ENCODE measurements around the gene PIM3. TPM values are rescaled to one million over a fixed set of nuclear protein-coding genes. Genes with fewer than 3 reads are reported as not detected.

The PIM3 gene
- total RNA-seq, 4 donors from 2014 or later, result 103 to 202 (median 143) TPM

DNA sequence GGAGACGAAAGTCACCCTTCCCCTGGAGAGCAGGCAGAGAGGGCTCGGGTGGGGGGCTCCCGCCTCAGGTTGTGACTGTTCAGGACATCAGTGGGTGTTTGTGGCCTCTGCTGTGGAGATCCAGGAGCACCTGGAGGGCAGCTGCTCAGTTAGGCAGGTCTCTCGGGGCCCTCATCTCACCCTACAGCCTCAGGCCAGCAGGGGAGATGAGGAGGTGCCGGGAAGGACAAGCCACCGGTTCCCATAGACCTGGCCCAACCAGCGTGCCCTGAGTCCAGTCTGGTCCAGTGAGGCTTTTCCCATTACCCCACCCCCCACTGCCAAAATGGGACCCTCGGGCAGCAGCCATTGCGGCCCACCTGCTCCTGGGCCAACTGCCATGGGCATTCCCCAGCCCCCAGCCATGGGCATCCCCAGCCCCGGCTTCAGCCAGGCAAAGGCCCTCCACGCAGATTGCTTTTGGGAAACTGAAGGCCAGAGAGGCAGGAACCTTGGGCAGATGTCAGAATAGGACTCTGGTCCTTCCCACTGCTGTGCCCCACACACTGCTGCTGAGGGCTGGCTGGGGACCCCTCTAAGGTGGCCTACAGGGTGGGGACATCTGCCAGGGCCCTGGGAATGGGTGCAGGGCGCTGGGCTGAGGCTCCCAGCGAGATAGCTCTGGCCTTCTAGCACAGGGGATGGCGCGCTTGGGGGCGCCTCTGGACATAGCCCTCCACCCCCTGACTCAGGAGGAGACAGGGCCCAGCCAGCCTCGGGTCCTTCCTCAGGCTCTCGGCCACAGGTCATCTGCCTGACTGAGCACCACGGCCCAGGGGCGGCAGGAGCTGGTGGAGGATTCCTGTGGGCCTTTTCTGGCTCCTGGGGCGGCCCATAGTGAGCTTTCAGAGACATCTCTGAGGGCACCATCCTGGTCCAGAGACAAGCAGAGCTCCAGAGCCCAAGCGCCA is 4.8 kb downstream of the PIM3 start:
- TF ChIP-seq, protein P1, sequence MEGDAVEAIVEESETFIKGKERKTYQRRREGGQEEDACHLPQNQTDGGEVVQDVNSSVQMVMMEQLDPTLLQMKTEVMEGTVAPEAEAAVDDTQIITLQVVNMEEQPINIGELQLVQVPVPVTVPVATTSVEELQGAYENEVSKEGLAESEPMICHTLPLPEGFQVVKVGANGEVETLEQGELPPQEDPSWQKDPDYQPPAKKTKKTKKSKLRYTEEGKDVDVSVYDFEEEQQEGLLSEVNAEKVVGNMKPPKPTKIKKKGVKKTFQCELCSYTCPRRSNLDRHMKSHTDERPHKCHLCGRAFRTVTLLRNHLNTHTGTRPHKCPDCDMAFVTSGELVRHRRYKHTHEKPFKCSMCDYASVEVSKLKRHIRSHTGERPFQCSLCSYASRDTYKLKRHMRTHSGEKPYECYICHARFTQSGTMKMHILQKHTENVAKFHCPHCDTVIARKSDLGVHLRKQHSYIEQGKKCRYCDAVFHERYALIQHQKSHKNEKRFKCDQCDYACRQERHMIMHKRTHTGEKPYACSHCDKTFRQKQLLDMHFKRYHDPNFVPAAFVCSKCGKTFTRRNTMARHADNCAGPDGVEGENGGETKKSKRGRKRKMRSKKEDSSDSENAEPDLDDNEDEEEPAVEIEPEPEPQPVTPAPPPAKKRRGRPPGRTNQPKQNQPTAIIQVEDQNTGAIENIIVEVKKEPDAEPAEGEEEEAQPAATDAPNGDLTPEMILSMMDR (IDR thresholded peaks at IDR 0.05), result no peak
- TF ChIP-seq POLR2AphosphoS5 (IDR thresholded peaks at IDR 0.05) (no peak), POLR2A (IDR thresholded peaks at IDR 0.05) (no peak), EP300 (IDR thresholded peaks at IDR 0.05) (no peak)
- peak overlapping the region; percentile 97 for H3K4me3 ChIP-seq
- no peaks in the 10 kb centered on the region for H3K9me3 ChIP-seq
- peak; percentile 67 to 78 for DNase-seq (ENCODE audit: low spot score in 2 of 2)
- peak overlapping the region; percentile 99 for H3K27ac ChIP-seq
- peaks cover 32% of the 10 kb centered on the region for H3K36me3 ChIP-seq
- no peaks in the 10 kb centered on the region for H3K27me3 ChIP-seq
- peaks cover 75% of the 10 kb centered on the region for H3K4me1 ChIP-seq
- 81% methylated on average over 13 of the region's 22 CpGs for whole genome bisulfite sequencing

DNA sequence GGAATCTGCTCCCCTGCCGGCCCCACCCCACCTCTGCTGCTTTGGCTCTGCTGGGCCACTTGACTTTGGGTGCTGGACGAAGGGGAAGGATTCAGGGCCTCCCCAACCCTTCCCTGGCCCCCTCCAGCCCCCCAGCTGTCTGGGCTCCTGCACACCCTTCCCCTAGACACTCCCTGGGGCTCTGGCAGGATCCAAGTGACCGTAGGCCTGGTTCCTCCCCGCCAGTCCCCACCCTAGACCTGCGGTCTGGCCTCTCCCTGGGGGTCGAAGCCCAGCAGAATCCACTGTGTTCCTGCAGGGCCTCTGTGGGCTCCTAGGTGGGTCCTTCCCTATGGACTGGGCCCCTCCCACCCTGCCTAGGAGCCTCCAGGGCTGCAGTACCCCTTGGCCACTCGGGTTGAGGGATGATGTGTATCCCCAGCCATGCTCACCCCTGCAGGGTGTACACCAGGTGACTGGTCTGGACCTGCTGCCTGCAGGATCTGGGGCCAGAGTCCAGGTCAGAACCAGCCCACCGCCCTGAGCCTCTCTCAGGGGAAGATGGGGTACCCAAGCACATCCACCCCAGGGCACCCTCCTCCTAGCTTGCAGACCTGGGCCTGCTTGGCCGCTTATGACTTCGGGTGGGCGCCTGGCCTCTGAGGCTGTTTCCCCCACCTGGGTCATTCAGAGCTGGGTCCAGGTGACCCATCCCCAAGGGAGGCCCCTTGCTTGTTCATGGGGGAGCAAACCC is 5.6 kb downstream of the PIM3 start:
- no peak for TF ChIP-seq POLR2AphosphoS5 (IDR thresholded peaks at IDR 0.05)
- TF ChIP-seq POLR2A (IDR thresholded peaks at IDR 0.05), result no peak
- TF ChIP-seq EP300 (IDR thresholded peaks at IDR 0.05), result no peak
- peaks cover 84% of the 10 kb centered on the region for H3K4me1 ChIP-seq
- H3K9me3 ChIP-seq, result no peaks in the 10 kb centered on the region
- WGBS, result 80% methylated on average over 2 of the region's 11 CpGs
- H3K4me3 ChIP-seq, result peak overlapping the region; percentile 97
- DNase-seq (ENCODE audit: low spot score in 2 of 2), result peak; percentile 69 to 79
- H3K27me3 ChIP-seq, result no peaks in the 10 kb centered on the region
- peak overlapping the region; percentile 99 for H3K27ac ChIP-seq
- peaks cover 31% of the 10 kb centered on the region for H3K36me3 ChIP-seq

DNA sequence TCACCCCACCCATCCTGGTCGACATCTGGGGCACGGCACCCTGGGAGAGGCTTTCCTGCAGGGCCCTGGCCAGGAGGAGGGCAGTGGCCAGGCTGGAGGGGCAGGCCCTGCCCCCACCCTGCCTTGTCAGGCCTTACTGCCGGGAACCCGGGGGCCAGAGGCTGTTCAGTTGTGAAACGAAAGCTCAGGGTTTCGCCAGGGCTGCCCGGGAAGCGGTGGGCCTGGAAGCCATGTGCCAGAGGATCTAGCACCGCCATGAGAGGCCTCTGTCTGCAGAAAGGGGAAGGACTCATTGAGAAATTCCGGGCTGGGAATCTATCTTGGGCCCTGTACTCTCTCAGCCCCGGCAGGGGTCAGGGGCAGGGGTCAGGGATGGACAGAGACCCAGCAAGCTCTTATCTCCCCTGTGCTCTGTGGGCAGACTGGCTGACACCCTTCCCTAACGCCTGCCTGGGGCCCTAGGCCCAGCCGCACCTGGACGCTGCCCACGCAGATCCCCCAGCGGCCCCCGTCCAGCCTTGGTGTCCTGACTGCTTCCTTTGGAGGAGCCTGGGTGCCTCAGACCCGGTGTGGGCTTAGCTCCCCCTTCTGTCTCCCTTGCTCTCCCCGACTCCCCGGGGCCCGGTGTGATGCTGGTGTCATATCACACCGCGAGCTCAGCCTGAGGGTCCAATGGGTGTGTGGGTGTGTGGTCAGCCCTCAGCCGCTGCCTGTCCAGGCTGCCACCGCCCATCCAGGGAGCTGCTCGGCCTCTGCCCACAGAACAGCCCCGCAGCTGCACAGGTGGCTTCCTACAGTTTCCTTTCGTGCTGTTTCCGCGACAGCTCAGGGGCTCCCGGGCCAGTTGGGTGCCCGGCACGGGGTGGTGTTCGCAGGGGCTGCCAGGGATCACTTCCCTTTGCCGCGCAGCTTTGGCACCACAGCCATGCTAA is 6.5 kb downstream of the PIM3 start:
- WGBS, result 46% methylated on average over 20 of the region's 36 CpGs
- Histone ChIP-seq H3K36me3 (peaks cover 23% of the 10 kb centered on the region), H3K9me3 (no peaks in the 10 kb centered on the region), H3K4me1 (peaks cover 92% of the 10 kb centered on the region), H3K27me3 (no peaks in the 10 kb centered on the region), H3K27ac (peak overlapping the region; percentile 99), H3K4me3 (peak overlapping the region; percentile 97)
- DNase-seq (ENCODE audit: low spot score in 2 of 2), result peak; percentile 83 to 86
- TF ChIP-seq POLR2AphosphoS5 (IDR thresholded peaks at IDR 0.05) (peak in 2 of 3 donors; percentile 25 to 70), EP300 (IDR thresholded peaks at IDR 0.05) (no peak)

DNA sequence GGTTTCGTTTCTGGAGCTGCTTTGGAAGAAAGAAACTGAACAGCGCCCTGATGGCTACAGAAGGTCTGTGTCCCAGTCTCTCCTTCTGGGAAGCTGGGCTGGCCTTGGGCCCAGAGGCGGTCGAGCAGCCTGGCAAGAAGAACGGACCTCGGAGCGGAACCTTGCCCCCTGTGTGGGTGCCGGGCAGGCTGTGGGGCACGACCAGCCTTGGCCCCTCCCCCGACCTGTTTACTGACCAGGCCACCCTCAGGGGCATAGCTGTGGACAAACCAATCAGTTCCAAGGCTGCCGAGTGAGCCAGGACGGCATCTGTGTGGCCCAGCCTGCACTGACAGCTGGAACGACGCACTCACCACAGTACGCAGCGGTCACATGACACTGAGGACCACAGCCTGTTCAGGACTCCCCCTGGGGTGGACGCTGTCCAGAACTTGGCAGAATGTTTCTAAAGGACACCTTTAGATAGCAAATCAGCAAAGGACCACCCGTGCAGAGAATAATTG is 7.2 kb downstream of the PIM3 start:
- Histone ChIP-seq H3K36me3 (peaks cover 21% of the 10 kb centered on the region), H3K4me1 (peaks cover 95% of the 10 kb centered on the region), H3K27ac (peak overlapping the region; percentile 99), H3K27me3 (no peaks in the 10 kb centered on the region), H3K4me3 (peak overlapping the region; percentile 97), H3K9me3 (no peaks in the 10 kb centered on the region)
- no peak for TF ChIP-seq POLR2AphosphoS5 (IDR thresholded peaks at IDR 0.05)
- TF ChIP-seq, protein P1 (IDR thresholded peaks at IDR 0.05), result no peak
- TF ChIP-seq POLR2A (IDR thresholded peaks at IDR 0.05), result no peak
- no peak for TF ChIP-seq EP300 (IDR thresholded peaks at IDR 0.05)
- DNase-seq (ENCODE audit: low spot score in 2 of 2), result peak; percentile 78 to 85
- 56% methylated on average over 12 of the region's 18 CpGs for WGBS

DNA sequence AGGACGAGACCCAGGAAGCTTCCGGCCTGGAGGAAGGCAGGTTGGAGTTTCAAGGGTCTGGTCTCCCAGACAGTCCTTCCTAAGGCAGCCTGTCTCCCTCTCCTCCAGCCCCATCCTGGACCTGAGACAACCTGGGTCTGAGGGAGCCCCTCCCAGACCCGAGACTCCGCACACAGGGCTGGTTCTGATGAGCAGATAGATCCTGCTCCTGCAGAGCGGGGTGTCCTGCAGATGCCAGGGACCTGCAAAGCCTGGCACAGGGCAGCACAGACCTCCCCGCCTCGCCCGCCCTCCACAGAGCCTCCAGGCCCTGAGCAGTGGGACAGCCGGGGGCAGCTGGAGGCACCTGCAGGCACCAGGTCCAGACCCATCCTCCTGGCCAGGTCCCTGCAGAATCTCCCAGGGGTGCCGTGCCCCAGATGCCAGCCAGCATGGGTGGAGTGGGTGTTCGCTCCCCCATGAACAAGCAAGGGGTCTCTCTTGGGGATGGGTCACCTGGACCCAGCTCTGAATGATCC is 7.8 kb downstream of the PIM3 start:
- DNase-seq (ENCODE audit: low spot score in 2 of 2), result peak; percentile 71 to 80
- Histone ChIP-seq H3K36me3 (peaks cover 15% of the 10 kb centered on the region), H3K27me3 (no peaks in the 10 kb centered on the region), H3K4me1 (peaks cover 89% of the 10 kb centered on the region), H3K4me3 (no peak overlapping the region), H3K9me3 (no peaks in the 10 kb centered on the region), H3K27ac (peak overlapping the region; percentile 99)
- 93% methylated on average over 5 of the region's 11 CpGs for WGBS
- TF ChIP-seq POLR2AphosphoS5 (IDR thresholded peaks at IDR 0.05) (no peak), EP300 (IDR thresholded peaks at IDR 0.05) (no peak), POLR2A (IDR thresholded peaks at IDR 0.05) (no peak)

Data from suprapubic skin (tissue), 4 donors.